ENCODE results near the gene FCHSD2. TPM values are rescaled to one million over a fixed set of nuclear protein-coding genes. Genes with fewer than 3 reads are reported as not detected.

Gene FCHSD2
- total and polyA plus RNA-seq, 9 of the 15 experiments (the other 6 are each of a cell fraction or from before 2014, with no cell fraction given), result 1.8 to 14.7 (median 6.4) TPM

DNA sequence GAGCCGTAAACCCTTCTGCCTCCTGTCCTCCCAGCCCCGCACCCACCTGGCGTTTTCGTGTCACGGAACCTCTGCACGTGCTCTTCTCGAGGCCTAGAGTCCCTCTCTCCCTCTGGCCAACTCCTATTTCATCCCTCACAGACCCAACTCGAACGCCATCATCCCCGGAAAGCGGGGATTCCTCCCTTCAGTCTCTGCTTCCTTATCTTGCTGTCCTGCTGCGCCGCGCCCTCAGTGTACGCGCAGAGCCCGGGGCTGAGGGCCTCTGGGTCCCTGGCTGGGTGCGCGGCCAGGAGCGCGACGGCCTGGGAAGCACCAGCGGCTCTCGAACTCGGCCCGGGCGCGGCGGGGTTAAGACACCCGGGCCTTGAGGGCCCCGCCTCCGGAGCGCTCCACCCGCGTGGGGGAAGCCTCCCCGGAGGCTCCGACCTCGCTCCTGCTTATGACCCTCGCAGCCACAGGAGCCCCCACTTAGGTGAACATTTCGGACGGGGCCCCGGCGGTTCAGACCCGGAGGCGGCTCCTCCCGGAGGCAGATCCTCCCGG, 328.3 kb downstream of the FCHSD2 start (continued):
- TF ChIP-seq RNF2 (IDR thresholded peaks at IDR 0.05) (peak; percentile 78), BRF1 (IDR thresholded peaks at IDR 0.05; ENCODE audit: borderline replicate concordance, extremely low read depth, insufficient read length) (no peak), MAFF (IDR thresholded peaks at IDR 0.05; ENCODE audit: low read length) (no peak), MCM2 (IDR thresholded peaks at IDR 0.05; ENCODE audit: low read depth) (no peak), TCF3 (CRISPR knock-in tag; IDR thresholded peaks at IDR 0.05) (peak; percentile 63), SUPT5H (IDR thresholded peaks at IDR 0.05) (peak; percentile 54), SIN3A (IDR thresholded peaks at IDR 0.05; ENCODE audit: borderline replicate concordance in 2 of 2, control insufficient read depth in 1 of 2, low read depth in 2 of 2, low read length in 2 of 2) (peak in 1 of 2 experiments; percentile 56; a peak in 1 of 4 replicates), ZFX (CRISPR knock-in tag; IDR thresholded peaks at IDR 0.05) (peak; percentile 74), POLR2H (tag; IDR thresholded peaks at IDR 0.05; ENCODE audit: low read depth) (peak; percentile 84), GATAD2B (IDR thresholded peaks at IDR 0.05; ENCODE audit: borderline replicate concordance) (0 out of 2 replicates have a peak, but pooled peaks have one; percentile 66), XRCC5 (IDR thresholded peaks at IDR 0.05; ENCODE audit: low read depth, low read length) (0 out of 2 replicates have a peak, but pooled peaks have one; percentile 61), FOS (IDR thresholded peaks at IDR 0.05; ENCODE audit: extremely low read depth, insufficient read length) (no peak), SMAD4 (CRISPR knock-in tag; conservative IDR thresholded peaks at IDR 0.05) (peak; percentile 88), KHSRP (IDR thresholded peaks at IDR 0.05) (no peak), L3MBTL2 (IDR thresholded peaks at IDR 0.05) (peak; percentile 97), CBFA2T2 (conservative IDR thresholded peaks at IDR 0.05) (peak; percentile 50), ZNF175 (CRISPR knock-in tag; IDR thresholded peaks at IDR 0.05; ENCODE audit: low read depth) (0 out of 2 replicates have a peak, but pooled peaks have one; percentile 33), ATF7 (IDR thresholded peaks at IDR 0.05) (peak; percentile 100), RCOR1 (IDR thresholded peaks at IDR 0.05; ENCODE audit: borderline replicate concordance in 1 of 2, low read depth in 2 of 2, low read length in 2 of 2) (peak in 1 of 2 experiments; percentile 45; a peak in 2 of 4 replicates), SIRT6 (IDR thresholded peaks at IDR 0.05; ENCODE audit: low read depth, low read length) (no peak), PCBP1 (IDR thresholded peaks at IDR 0.05; ENCODE audit: low read depth, low read length, poor library complexity, severe bottlenecking) (peak; percentile 74)
- TF ChIP-seq, protein P1, sequence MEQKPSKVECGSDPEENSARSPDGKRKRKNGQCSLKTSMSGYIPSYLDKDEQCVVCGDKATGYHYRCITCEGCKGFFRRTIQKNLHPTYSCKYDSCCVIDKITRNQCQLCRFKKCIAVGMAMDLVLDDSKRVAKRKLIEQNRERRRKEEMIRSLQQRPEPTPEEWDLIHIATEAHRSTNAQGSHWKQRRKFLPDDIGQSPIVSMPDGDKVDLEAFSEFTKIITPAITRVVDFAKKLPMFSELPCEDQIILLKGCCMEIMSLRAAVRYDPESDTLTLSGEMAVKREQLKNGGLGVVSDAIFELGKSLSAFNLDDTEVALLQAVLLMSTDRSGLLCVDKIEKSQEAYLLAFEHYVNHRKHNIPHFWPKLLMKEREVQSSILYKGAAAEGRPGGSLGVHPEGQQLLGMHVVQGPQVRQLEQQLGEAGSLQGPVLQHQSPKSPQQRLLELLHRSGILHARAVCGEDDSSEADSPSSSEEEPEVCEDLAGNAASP (IDR thresholded peaks at IDR 0.05), result no peak
- TF ChIP-seq, protein P2, sequence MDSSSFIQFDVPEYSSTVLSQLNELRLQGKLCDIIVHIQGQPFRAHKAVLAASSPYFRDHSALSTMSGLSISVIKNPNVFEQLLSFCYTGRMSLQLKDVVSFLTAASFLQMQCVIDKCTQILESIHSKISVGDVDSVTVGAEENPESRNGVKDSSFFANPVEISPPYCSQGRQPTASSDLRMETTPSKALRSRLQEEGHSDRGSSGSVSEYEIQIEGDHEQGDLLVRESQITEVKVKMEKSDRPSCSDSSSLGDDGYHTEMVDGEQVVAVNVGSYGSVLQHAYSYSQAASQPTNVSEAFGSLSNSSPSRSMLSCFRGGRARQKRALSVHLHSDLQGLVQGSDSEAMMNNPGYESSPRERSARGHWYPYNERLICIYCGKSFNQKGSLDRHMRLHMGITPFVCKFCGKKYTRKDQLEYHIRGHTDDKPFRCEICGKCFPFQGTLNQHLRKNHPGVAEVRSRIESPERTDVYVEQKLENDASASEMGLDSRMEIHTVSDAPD (CRISPR knock-in tag; IDR thresholded peaks at IDR 0.05), result no peak
- TF ChIP-seq, protein P3, sequence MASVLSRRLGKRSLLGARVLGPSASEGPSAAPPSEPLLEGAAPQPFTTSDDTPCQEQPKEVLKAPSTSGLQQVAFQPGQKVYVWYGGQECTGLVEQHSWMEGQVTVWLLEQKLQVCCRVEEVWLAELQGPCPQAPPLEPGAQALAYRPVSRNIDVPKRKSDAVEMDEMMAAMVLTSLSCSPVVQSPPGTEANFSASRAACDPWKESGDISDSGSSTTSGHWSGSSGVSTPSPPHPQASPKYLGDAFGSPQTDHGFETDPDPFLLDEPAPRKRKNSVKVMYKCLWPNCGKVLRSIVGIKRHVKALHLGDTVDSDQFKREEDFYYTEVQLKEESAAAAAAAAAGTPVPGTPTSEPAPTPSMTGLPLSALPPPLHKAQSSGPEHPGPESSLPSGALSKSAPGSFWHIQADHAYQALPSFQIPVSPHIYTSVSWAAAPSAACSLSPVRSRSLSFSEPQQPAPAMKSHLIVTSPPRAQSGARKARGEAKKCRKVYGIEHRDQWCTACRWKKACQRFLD (CRISPR knock-in tag; IDR thresholded peaks at IDR 0.05), result peak; percentile 60
- TF ChIP-seq, protein P4, sequence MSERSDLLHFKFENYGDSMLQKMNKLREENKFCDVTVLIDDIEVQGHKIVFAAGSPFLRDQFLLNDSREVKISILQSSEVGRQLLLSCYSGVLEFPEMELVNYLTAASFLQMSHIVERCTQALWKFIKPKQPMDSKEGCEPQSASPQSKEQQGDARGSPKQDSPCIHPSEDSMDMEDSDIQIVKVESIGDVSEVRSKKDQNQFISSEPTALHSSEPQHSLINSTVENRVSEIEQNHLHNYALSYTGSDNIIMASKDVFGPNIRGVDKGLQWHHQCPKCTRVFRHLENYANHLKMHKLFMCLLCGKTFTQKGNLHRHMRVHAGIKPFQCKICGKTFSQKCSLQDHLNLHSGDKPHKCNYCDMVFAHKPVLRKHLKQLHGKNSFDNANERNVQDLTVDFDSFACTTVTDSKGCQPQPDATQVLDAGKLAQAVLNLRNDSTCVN (CRISPR knock-in tag; IDR thresholded peaks at IDR 0.05), result peak; percentile 39; the same call in 1 of the 2 replicates

Measured in K562 (cell line).